ENCODE measurements around the gene EIF4ENIF1.
"Not testable (repeated sequence)": the region's sequence is repeated elsewhere in the genome, so short reads cannot be mapped to it uniquely, and the experiment has no call there.

The EIF4ENIF1 gene

GRCh38 chr22:31442768-31443489, 46.7 kb downstream of the EIF4ENIF1 start:
- DNase-seq (ENCODE audit: low spot score), result no peak

DNA sequence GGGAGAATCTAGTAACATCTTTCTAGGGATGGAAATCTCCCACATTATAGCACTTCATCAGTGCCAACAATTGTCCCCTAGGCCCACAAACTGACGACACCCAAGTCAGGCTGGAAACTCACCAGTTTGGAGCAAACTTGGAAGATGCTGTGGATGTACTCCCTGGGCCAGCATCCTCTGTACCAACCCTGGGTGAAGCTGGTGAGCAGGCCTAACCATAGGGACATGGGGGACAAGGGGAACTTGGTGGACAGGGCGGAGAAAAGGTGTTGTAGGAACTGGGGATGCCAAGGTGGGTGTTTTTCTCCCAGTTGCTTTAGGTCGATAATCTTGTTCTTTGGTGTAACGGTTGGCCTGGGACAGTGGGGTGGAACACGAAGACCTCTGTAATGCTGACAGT, 48.0 kb downstream of the EIF4ENIF1 start:
- DNase-seq (ENCODE audit: low spot score), result no peak

DNA sequence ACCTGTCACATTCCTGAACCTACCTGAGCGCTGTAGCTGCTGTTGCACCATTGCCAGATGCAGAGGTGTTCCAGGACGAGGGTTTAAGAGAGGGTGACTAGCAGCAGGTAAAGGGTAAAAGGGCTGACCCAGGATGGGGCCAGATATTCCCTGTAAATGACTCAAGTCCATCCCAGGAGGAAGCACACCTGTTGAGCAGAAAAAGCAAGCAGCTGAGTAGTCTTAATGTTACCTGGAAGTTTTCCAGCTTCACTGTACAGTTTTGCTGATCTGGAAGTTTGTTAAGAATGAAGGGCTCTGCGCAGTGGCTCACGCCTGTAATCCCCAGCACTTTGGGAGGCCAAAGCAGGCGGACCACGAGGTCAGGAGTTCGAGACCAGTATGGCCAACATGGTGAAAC, 49.0 kb downstream of the EIF4ENIF1 start:
- DNase-seq (ENCODE audit: low spot score), result no peak

- no peak for DNase-seq (ENCODE audit: low spot score)
Observed at GRCh38 chr22:31439808-31440207, 49.8 kb downstream of the EIF4ENIF1 start.

- DNase-seq (ENCODE audit: low spot score), result no peak
Observed at GRCh38 chr22:31436132-31436531, 53.5 kb downstream of the EIF4ENIF1 start.

DNA sequence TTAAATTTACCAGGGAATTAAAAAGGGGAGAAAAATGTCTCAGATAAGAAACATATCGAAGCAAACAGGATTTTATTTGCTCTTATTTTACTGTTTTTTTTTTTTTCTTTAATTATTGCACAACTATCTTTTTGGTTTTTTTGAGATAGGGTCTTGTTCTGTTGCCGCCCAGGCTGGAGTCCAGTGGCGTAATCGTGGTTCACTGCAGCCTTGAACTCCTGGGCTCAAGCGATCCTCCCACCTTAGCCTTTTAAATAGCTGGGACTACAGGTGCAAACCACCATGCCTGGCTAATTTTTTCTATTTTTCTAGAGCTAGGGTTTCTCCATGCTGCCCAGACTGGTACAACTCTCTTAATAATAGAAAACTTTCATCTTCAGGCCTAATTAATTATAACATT, 57.7 kb downstream of the EIF4ENIF1 start:
- DNase-seq (ENCODE audit: low spot score), result no peak

DNA sequence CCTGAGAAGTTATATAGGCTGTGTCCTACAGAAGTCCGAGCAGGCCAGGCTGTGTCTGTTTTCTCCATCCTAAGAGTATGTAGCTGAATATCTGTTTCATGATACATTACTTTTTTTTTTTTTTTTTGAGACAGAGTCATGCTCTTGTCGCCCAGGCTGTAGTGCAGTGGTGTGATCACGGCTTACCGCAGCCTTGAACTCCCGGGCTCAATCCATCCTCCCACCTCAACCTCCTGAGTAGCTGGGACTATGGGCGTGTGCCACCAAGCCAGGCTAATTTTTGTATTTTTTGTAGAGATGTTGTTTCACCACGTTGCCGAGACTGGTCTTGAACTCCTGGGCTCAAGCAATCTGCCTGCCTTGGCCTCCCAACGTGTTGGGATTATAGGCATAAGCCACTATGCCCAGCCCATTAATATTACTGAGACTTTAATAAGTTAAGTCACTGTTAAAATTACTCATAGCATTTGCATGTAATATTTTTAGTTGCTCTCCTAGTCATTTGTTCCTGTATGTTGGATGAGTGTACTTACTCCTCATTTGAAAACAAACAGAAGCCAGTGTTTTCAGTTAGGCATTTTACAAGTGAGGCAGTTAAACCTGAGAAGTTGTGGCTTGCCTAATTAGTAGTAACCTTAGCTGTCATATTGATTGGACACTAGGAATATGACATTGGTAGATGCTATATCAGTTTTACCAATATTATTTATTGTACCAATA, 64.2 kb downstream of the EIF4ENIF1 start:
- no peak for DNase-seq (ENCODE audit: low spot score)

DNA sequence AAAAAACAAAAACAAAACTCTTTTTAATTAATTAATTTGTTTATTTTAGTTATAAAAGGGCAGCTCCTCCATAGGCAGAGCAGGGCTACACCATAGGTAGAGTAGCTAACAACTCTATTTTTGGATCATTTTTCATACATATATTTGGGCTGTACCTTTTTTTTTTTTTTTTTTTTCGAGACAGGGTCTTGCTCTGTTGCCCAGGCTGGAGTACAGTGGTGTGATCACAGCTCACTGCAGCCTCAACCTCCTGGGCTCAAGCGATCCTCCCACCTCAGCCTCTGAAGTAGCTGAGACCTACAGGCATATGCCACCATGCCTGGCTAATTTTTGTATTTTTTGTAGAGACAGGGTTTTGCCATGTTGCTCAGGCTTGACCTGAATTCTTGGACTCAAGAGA, 87.3 kb downstream of the EIF4ENIF1 start:
- not testable (repeated sequence) for DNase-seq (ENCODE audit: low spot score)

DNA sequence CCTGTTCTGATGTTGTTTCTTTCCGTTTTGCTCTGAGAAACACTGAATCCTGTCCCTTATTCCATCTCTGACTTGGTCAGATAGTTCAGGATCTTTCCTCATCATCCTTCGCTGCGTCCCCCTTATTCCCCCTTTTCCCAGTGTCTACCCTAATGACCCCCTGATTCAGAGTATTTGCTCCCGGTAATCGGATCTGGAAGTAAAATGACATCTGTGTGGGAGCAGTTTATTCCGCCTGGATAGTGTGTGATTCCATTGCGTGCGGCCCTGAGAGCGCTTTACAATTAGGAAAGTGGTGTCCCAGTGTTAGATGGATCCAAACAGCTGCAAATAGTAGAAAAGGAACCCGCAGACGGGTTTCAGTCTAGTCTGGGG, 89.6 kb downstream of the EIF4ENIF1 start:
- DNase-seq (ENCODE audit: low spot score), result peak; percentile 46

DNA sequence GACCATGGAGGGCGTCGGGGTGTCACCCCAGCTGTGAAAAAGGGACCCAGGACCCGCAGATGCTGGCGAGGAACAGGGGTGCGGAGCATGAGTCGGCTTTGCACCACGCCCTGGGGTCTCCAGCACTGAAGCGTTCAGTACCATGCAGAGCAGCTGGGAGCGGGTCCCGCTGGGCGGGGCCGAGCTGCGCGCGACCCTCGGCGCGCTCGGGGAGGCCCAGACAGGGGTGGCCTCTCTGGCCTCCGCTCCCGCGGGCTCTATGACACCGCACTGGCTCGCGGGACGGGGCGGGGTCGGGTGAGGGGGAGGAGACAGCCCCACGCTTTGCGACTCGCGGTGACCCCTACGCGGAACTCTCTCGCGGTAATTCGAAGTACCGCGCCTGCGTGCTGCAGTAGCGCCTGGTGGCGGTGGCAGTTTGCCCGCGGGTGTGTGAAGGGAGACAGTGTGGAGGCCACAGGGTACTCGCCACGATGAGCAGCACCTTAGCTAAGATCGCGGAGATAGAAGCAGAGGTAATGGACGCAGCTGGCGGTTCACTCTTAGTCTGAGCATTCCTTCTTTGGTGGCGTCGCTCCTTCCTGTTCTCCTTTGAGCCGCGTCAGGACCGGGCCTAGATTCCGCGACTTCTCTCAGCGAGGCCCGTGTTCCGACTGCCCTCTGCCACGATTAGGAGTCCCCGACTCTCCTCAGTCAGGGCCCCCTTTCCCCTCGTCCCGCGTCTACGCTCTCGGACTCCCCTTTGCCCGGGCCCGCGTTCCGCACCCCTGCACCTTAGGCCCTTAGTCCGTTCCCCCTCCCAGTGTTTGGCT, 90.2 kb downstream of the EIF4ENIF1 start, which contains the start of gene DRG1:
TSS of gene DRG1 (plus strand) at position 394 of the 812 bp plus-strand sequence. CDS start at position 474, 80 bp downstream.
- peak; percentile 98 for DNase-seq (ENCODE audit: low spot score)

DNA sequence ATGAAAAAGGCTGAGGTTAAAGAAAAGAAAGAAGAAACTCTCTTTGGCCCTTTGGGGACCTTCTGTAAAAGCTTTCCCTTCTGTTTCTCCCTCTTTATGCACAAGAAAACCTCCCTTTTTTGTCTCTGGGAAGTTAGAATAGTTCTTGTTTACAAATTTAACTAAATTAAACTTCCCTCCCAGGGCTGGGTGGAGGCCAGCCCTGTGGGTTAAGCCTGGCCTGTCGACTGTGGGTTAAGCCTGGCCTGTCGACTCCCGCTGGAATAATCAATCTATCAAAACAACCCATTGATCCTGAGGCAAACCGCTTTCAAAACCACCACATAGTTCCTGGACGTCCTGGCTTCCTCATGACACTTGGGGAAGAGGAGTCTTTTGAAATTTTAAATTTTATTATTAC, 91.4 kb downstream of the EIF4ENIF1 start:
- DNase-seq (ENCODE audit: low spot score), result no peak

DNA sequence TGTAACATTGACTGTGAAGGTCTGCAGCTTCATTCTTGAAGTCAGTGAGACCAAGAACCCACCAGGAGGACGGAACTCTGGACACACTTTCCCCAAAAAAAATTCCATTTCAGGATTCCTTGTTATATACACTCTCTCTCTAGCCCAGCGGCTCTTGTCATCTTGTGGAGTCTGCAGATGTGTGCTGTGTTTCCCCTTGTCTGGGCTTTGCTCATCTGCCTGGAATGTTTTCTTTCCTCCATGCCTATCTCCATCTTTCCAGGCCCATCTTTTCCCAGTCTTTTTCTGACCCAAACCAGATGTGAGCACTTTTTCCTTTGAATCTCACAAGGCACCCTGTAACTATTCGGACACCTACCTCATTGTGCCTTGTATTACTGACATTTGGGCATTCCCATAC, 95.3 kb downstream of the EIF4ENIF1 start:
- DNase-seq (ENCODE audit: low spot score), result no peak

DNA sequence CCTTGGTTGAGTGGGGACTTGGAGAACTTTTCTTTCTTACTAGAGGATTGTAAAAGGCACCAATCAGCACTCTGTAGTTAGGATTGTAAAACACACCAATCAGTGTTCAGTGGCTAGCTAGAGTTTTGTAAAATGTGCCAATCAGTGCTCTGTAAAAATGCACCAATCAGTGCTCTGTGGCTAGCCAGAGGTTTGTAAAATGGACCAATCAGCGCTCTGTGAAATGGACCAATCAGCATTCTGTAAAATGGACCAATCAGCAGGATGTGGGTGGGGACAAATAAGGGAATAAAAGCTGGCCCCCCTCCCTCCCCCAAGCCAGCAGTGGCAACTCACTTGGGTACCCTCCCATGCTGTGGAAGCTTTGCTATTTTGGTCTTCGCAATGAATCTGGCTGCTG, 95.7 kb downstream of the EIF4ENIF1 start:
- no peak for DNase-seq (ENCODE audit: low spot score)

Data from ecto neural progenitor cell (in vitro differentiated cells).